Heart left ventricle (tissue), 16 donors: ENCODE measurements around the gene NCR3LG1. TPM values are rescaled to one million over a fixed set of nuclear protein-coding genes. Genes with fewer than 3 reads are reported as not detected.

Source experiments
- ATAC-seq, 4 donors: fragments of 200-7000 bp; cut with Tn5 transposase; one replicate each; pipeline ENCODE4 v1.9.1; 2020 to 2022; ENCODE audit warnings: moderate library complexity in 4 of 4, mild to moderate bottlenecking in 3 of 4, moderate number of reproducible peaks in 1 of 4
- DNase-seq, 5 donors: peaks; one replicate each; pipeline ENCODE4 v3.0.0-alpha.2; 2020
- H3K27ac ChIP-seq, 12 donors: fragments of 200-600 bp; sonication (generic) in 4 of 12; one replicate each; pipeline versions ENCODE4 v1.5.0 to v1.8.0; 2016 to 2022; ENCODE audit warnings: mild to moderate bottlenecking in 2 of 12
- H3K27me3 ChIP-seq, 9 donors: fragments of 200-600 bp; sonication (generic) in 2 of 9; one replicate each; pipeline versions ENCODE4 v1.5.1 to v1.8.0; 2016 to 2022; ENCODE audit warnings: mild to moderate bottlenecking in 3 of 9
- H3K36me3 ChIP-seq, 9 donors: fragments of 200-600 bp; sonication (generic) in 2 of 9; one replicate each; pipeline versions ENCODE4 v1.5.0 to v1.8.0; 2018 to 2022; ENCODE audit warnings: mild to moderate bottlenecking in 2 of 9
- H3K4me1 ChIP-seq, 12 donors: fragments of 200-600 bp; sonication (generic) in 4 of 12; one replicate each; pipeline versions ENCODE4 v1.5.0 to v1.8.0; 2016 to 2022; ENCODE audit warnings: mild to moderate bottlenecking in 3 of 12
- H3K4me3 ChIP-seq, 12 donors: fragments of 200-600 bp; sonication (generic) in 4 of 12; one replicate each; pipeline versions ENCODE4 v1.5.0 to v1.8.0; 2017 to 2022; ENCODE audit warnings: mild to moderate bottlenecking in 9 of 12, moderate library complexity in 4 of 12
- H3K9me3 ChIP-seq, 12 donors: fragments of 200-600 bp; sonication (generic) in 4 of 12; one replicate each; pipeline versions ENCODE4 v1.5.0 to v1.8.0; 2016 to 2022; ENCODE audit warnings: mild to moderate bottlenecking in 1 of 12
- CTCF ChIP-seq, 12 donors: fragments of 200-600 bp; sonication (generic) in 4 of 12; IDR thresholded peaks; one replicate each; pipeline versions ENCODE4 v1.5.0 to v1.8.0; 2018 to 2022; ENCODE audit warnings: antibody characterized with exemption in 12 of 12, mild to moderate bottlenecking in 5 of 12
- POLR2A ChIP-seq, 2 donors: fragments of 450-650 bp; IDR thresholded peaks; one replicate each; pipeline ENCODE4 v1.6.1; 2017; ENCODE audit warnings: antibody characterized with exemption in 2 of 2, mild to moderate bottlenecking in 2 of 2, moderate library complexity in 2 of 2
- WGBS, 4 donors: extraction: QIAGEN DNeasy Blood & Tissue Kit in 2 of 4; methylation state at CpG; one replicate each; pipeline versions ENCODE4 v1.1.5 to v1.1.7; 2013 to 2018; 5-methylcytosine and 5-hydroxymethylcytosine counted together
- intact Hi-C, 10 donors: fragments of 100-400 bp; cut with DNase I; formaldehyde crosslinking; loops; one replicate each; pipeline versions ENCODE4 v1.11.1 to v1.14.2; 2022
- polyA plus RNA-seq, 2 donors: library from polyadenylated mRNA; stranded (reverse); fragments of 200-250 nt; gene quantifications; one replicate each; pipeline ENCODE4 v1.2.3, GENCODE V29; 2013
- total RNA-seq, 9 donors: library from RNA; depleted of rRNA in 2 of 9; stranded (reverse); fragments of >200 nt in 2 of 9; fragmentation: NEBNext Ultra II Directional in 3 of 9; extraction: Animal tissue kit (Norgen Biotek cat#: 25700) in 3 of 9; gene quantifications; one replicate each; pipeline versions ENCODE4 v1.1.0 to v1.2.4, GENCODE V29; 2016 to 2023
- donor health status: ischemic (EF 13 %, LVEDD 7.1; RV severe dilation, severe dysfunction).
- donor health status: healthy with polysubstance abuse.
- donor health status: DM: no; HTN: yes; CAD: no.
- donor health status: DM: no; HTN: no; CAD: no.
- donor health status: ischemic (EF 25% LVEDD 6.9; RV normal size, moderate dysfunction).
- donor health status: ischemic (EF 25% LVEDD 5.7; RV mildly dilated, moderate dysfunction).
- donor health status: healthy.
- donor health status: DM: yes; HTN: yes; CAD: no.
- donor health status: ischemic (EF 35%, LVEDD 5.7; RV mildly dilated, moderate dysfunction).
- donor health status: nonischemic (EF 11% LVEDD 7.7; RV severe dilation, severe dysfunction).
- donor health status: DM: yes; HTN: yes; CAD: no.
- donor health status: PGD.
- donor health status: ischemic (EF 29% LVEDD 5.4; RV normal size, mild dysfunction).
- donor health status: nonischemic (EF 23%, LVEDD 6.1; RV moderate dilation, normal function).

NCR3LG1 gene
- total and polyA plus RNA-seq, 11 donors = 0.27 to 4.0 (median 1.4) TPM

GRCh38 chr11:17385492-17385891 lies 33.9 kb downstream of the NCR3LG1 start:
- no peak for ATAC-seq
- intact Hi-C loops = loop anchor here in 4 of 10 donors (1.0 to 2.0 kb wide), 3 partner anchors 119 to 143 kb away; no protein-coding TSS in a partner anchor

GRCh38 chr11:17385926-17386325 lies 34.3 kb downstream of the NCR3LG1 start:
- Histone ChIP-seq H3K9me3 (no peaks in the 10 kb centered on the region), H3K27me3 (peaks cover 0 to 15% (median 0%) of the 10 kb centered on the region in 9 donors), H3K27ac (peak overlapping the region in 11 of 12 donors; percentile 71 to 93 (median 88)), H3K36me3 (no peaks in the 10 kb centered on the region), H3K4me3 (peak overlapping the region in 9 of 12 donors; percentile 7 to 47 (median 34)), H3K4me1 (peaks cover 0 to 40% (median 13%) of the 10 kb centered on the region in 12 donors)
- no peak for DNase-seq
- 34 to 77% (median 53%) methylated on average over 4 to 6 of the region's 6 CpGs for WGBS, 4 donors
- intact Hi-C loops = loop anchor here in 5 of 10 donors (1.0 to 2.0 kb wide), 4 partner anchors 19 to 143 kb away; no protein-coding TSS in a partner anchor
- ATAC-seq = peak in 1 of 4 donors; percentile 3
- TF ChIP-seq POLR2A (IDR thresholded peaks at IDR 0.05) = no peak
- TF ChIP-seq CTCF (IDR thresholded peaks at IDR 0.05) = no peak

More at GRCh38 chr11:17385492-17385891, 33.9 kb downstream of the NCR3LG1 start:
- Histone ChIP-seq H3K27ac (peak overlapping the region in 9 of 12 donors; percentile 72 to 93 (median 89)), H3K4me1 (peaks cover 0 to 40% (median 13%) of the 10 kb centered on the region in 12 donors), H3K9me3 (no peaks in the 10 kb centered on the region), H3K27me3 (peaks cover 0 to 15% (median 0%) of the 10 kb centered on the region in 9 donors), H3K36me3 (no peaks in the 10 kb centered on the region), H3K4me3 (peak overlapping the region in 3 of 12 donors; percentile 37 to 47 (median 41))
- DNase-seq = no peak
- TF ChIP-seq CTCF (IDR thresholded peaks at IDR 0.05) = no peak
- TF ChIP-seq POLR2A (IDR thresholded peaks at IDR 0.05) = no peak
- 44 to 81% (median 71%) methylated on average over 5 of the region's 5 CpGs for WGBS, 4 donors

- intact Hi-C loops = loop anchor here in 3 of 10 donors (1.0 to 2.0 kb wide), 2 partner anchors 19 to 118 kb away; no protein-coding TSS in a partner anchor
- peak overlapping the region in 9 of 12 donors; percentile 7 to 47 (median 34) for H3K4me3 ChIP-seq
- ATAC-seq (peak; percentile 90 to 94 (median 91)), DNase-seq (peak in 4 of 5 donors; percentile 71 to 83 (median 79))
- H3K36me3 ChIP-seq = no peaks in the 10 kb centered on the region
- peaks cover 0 to 15% (median 0%) of the 10 kb centered on the region in 9 donors for H3K27me3 ChIP-seq
- H3K9me3 ChIP-seq = no peaks in the 10 kb centered on the region
- H3K4me1 ChIP-seq = peaks cover 0 to 40% (median 13%) of the 10 kb centered on the region in 12 donors
- WGBS, 4 donors = 49 to 64% (median 58%) methylated on average over 12 to 23 of the region's 23 CpGs
- H3K27ac ChIP-seq = peak overlapping the region in 11 of 12 donors; percentile 71 to 93 (median 88)
- peak; percentile 42 to 71 (median 56) for TF ChIP-seq CTCF (IDR thresholded peaks at IDR 0.05)
- TF ChIP-seq POLR2A (IDR thresholded peaks at IDR 0.05) = peak in 1 of 2 donors; percentile 50
These were observed 34.9 kb downstream of the NCR3LG1 start for GRCh38 chr11:17386331-17387084.

- no peak overlapping the region for H3K4me3 ChIP-seq
- intact Hi-C loops = loop anchor here in 2 of 10 donors (2.0 kb wide), 1 partner anchor 118 kb away; no protein-coding TSS in a partner anchor
- H3K27ac ChIP-seq = peak overlapping the region in 1 of 12 donors; percentile 90
- H3K27me3 ChIP-seq = peaks cover 0 to 15% (median 0%) of the 10 kb centered on the region in 9 donors
- DNase-seq = no peak
- TF ChIP-seq POLR2A (IDR thresholded peaks at IDR 0.05) = no peak
- TF ChIP-seq CTCF (IDR thresholded peaks at IDR 0.05) = no peak
- no peaks in the 10 kb centered on the region for H3K9me3 ChIP-seq
- 96 to 98% (median 96%) methylated on average over 11 to 20 of the region's 20 CpGs for WGBS, 4 donors
- ATAC-seq = no peak
- H3K36me3 ChIP-seq = no peaks in the 10 kb centered on the region
- H3K4me1 ChIP-seq = peaks cover 0 to 40% (median 13%) of the 10 kb centered on the region in 12 donors
These were observed 35.7 kb downstream of the NCR3LG1 start for GRCh38 chr11:17387254-17387653.
